H1 (cell line): Measurements from ENCODE around the gene ADAM22. TPM values are rescaled to one million over a fixed set of nuclear protein-coding genes. Genes with fewer than 3 reads are reported as not detected.

Source experiments
- CTCF ChIA-PET: fragments of 300-600 bp; sonication (Branson Sonifier 250); formaldehyde crosslinking; loops from one replicate; lab custom pipeline; 2021; ENCODE audit not compliant: partially characterized antibody; lab: Charles Lee
- POLR2A ChIA-PET: fragments of 300-600 bp; sonication (Branson Sonifier 250); formaldehyde crosslinking; loops from one replicate; lab custom pipeline; 2021; ENCODE audit warnings: inconsistent platforms; ENCODE audit not compliant: partially characterized antibody; lab: Charles Lee
- DNase-seq, 2 experiments: peaks; one replicate each; pipeline versions ENCODE4 v3.0.0 to v3.0.0-alpha.2; 2010 to 2022; ENCODE audit warnings: low spot score in 2 of 2, low read depth in 1 of 2, mixed read lengths in 1 of 2
- FAIRE-seq: peaks from 2 replicates; lab custom pipeline; 2011; peaks lifted over from hg19 to GRCh38; lab: Jason Lieb, UNC
- H2AFZ ChIP-seq: 2 replicates; pipeline ENCODE4 v1.8.1; 2012; ENCODE audit warnings: low read length, inconsistent platforms
- H2AK5ac ChIP-seq: 2 replicates; pipeline ENCODE4 v1.6.1; 2013; ENCODE audit warnings: low read depth, low read length
- H2BK120ac ChIP-seq: replicated peaks from 2 replicates; pipeline ENCODE3; 2013; ENCODE audit warnings: low read depth, low read length, inconsistent platforms
- H2BK12ac ChIP-seq: 2 replicates; pipeline ENCODE4 v1.6.1; 2013; ENCODE audit warnings: low read depth, low read length
- H2BK15ac ChIP-seq: 2 replicates; pipeline ENCODE4 v1.6.1; 2013; ENCODE audit warnings: low read length
- H2BK20ac ChIP-seq: 2 replicates; pipeline ENCODE4 v1.6.1; 2013; ENCODE audit warnings: low read length
- H2BK5ac ChIP-seq: 2 replicates; pipeline ENCODE4 v1.6.1; 2013; ENCODE audit warnings: low read depth, low read length
- H3K14ac ChIP-seq: 2 replicates; pipeline ENCODE4 v1.6.1; 2013; ENCODE audit warnings: inconsistent platforms; ENCODE audit not compliant: insufficient read length
- H3K18ac ChIP-seq: 2 replicates; pipeline ENCODE4 v1.6.1; 2013; ENCODE audit warnings: low read length; ENCODE audit errors: extremely low read depth
- H3K23ac ChIP-seq: 2 replicates; pipeline ENCODE4 v1.6.1; 2013; ENCODE audit warnings: inconsistent platforms; ENCODE audit not compliant: insufficient read length
- H3K23me2 ChIP-seq: 2 replicates; pipeline ENCODE4 v1.6.1; 2013; ENCODE audit warnings: low read depth, low read length
- H3K27ac ChIP-seq: 2 replicates; pipeline ENCODE4 v1.6.1; 2011; ENCODE audit warnings: low read depth, low read length, inconsistent platforms
- H3K27me3 ChIP-seq, 4 experiments: replicated peaks in 1 of 4; 1 replicate in 1 of 4; 2 replicates in 3 of 4; pipeline versions ENCODE4 v1.6.1 to v1.8.1; 2011 to 2013; ENCODE audit warnings: low read length in 3 of 4, mild to moderate bottlenecking in 3 of 4, inconsistent platforms in 2 of 4, mixed read lengths in 2 of 4, moderate library complexity in 1 of 4; ENCODE audit not compliant: control insufficient read depth in 3 of 4, insufficient read depth in 3 of 4; ENCODE audit errors: extremely low read depth in 1 of 4
- H3K36me3 ChIP-seq, 4 experiments: 2 replicates each; pipeline versions ENCODE4 v1.6.1 to v1.8.1; 2011 to 2013; ENCODE audit warnings: mild to moderate bottlenecking in 4 of 4, low read length in 3 of 4, moderate library complexity in 2 of 4, control low read depth in 1 of 4, inconsistent platforms in 1 of 4; ENCODE audit not compliant: insufficient read depth in 4 of 4, control insufficient read depth in 2 of 4
- H3K4ac ChIP-seq: replicated peaks from 2 replicates; pipeline ENCODE3; 2013; ENCODE audit warnings: low read length, low read depth, mixed read lengths, inconsistent platforms; ENCODE audit not compliant: insufficient read length
- H3K4me1 ChIP-seq, 4 experiments: replicated peaks in 1 of 4; 1 replicate in 1 of 4; 2 replicates in 3 of 4; pipeline versions ENCODE4 v1.6.1 to v1.8.1; 2011 to 2013; ENCODE audit warnings: low read length in 3 of 4, inconsistent platforms in 2 of 4, mixed read lengths in 1 of 4; ENCODE audit not compliant: insufficient read depth in 4 of 4, control insufficient read depth in 3 of 4
- H3K4me2 ChIP-seq, 2 experiments: 2 replicates each; pipeline versions ENCODE4 v1.6.1 to v1.8.1; 2011 to 2013; ENCODE audit warnings: low read depth in 2 of 2, low read length in 2 of 2, control low read depth in 1 of 2, inconsistent platforms in 1 of 2, mild to moderate bottlenecking in 1 of 2; ENCODE audit not compliant: insufficient read depth in 1 of 2
- H3K4me3 ChIP-seq, 4 experiments: fragments of 200-600, 300-600 bp in 1 of 4; sonication (generic), shearing (Covaris generic), sonication (Bioruptor Twin) in 1 of 4; 2 replicates each; pipeline versions ENCODE4 v1.5.1 to v1.8.1; 2011 to 2016; ENCODE audit warnings: low read length in 4 of 4, low read depth in 3 of 4, control low read depth in 2 of 4, inconsistent platforms in 2 of 4, mild to moderate bottlenecking in 2 of 4, mixed read lengths in 1 of 4, moderate library complexity in 1 of 4; ENCODE audit not compliant: insufficient read depth in 2 of 4; ENCODE audit errors: extremely low read depth in 1 of 4
- H3K56ac ChIP-seq: replicated peaks from 2 replicates; pipeline ENCODE3; 2013; ENCODE audit warnings: low read depth, mild to moderate bottlenecking, mixed read lengths, low read length, inconsistent platforms; ENCODE audit not compliant: insufficient read length
- H3K79me1 ChIP-seq: 2 replicates; pipeline ENCODE4 v1.6.1; 2013; ENCODE audit warnings: low read depth, low read length, control low read depth
- H3K79me2 ChIP-seq, 2 experiments: 2 replicates each; pipeline versions ENCODE4 v1.6.1 to v1.8.1; 2012 to 2013; ENCODE audit warnings: low read length in 2 of 2, mild to moderate bottlenecking in 2 of 2, inconsistent platforms in 1 of 2; ENCODE audit not compliant: insufficient read depth in 2 of 2, control insufficient read depth in 1 of 2
- H3K9ac ChIP-seq, 4 experiments: replicated peaks in 1 of 4; 1 replicate in 1 of 4; 2 replicates in 3 of 4; pipeline versions ENCODE4 v1.6.1 to v1.8.1; 2011 to 2013; ENCODE audit warnings: low read depth in 3 of 4, low read length in 3 of 4, control low read depth in 2 of 4, mild to moderate bottlenecking in 2 of 4, moderate library complexity in 2 of 4, inconsistent platforms in 1 of 4; ENCODE audit errors: extremely low read depth in 1 of 4
- H3K9me3 ChIP-seq, 2 experiments: 2 replicates each; pipeline versions ENCODE4 v1.6.1 to v1.8.1; 2012 to 2013; ENCODE audit warnings: mild to moderate bottlenecking in 2 of 2, moderate library complexity in 2 of 2, control low read depth in 1 of 2, inconsistent platforms in 1 of 2, low read depth in 1 of 2, low read length in 1 of 2, mixed read lengths in 1 of 2; ENCODE audit not compliant: insufficient read depth in 2 of 2
- H4K20me1 ChIP-seq, 2 experiments: replicated peaks in 1 of 2; 2 replicates each; pipeline versions ENCODE3 to v1.8.1; 2011 to 2013; ENCODE audit warnings: inconsistent platforms in 2 of 2, low read length in 2 of 2, mild to moderate bottlenecking in 1 of 2; ENCODE audit not compliant: insufficient read depth in 2 of 2, control insufficient read depth in 1 of 2
- H4K5ac ChIP-seq: 2 replicates; pipeline ENCODE4 v1.6.1; 2013; ENCODE audit warnings: low read length, low read depth, mixed read lengths, inconsistent platforms; ENCODE audit not compliant: insufficient read length
- H4K8ac ChIP-seq: 2 replicates; pipeline ENCODE4 v1.8.0; 2013; ENCODE audit warnings: mild to moderate bottlenecking, moderate library complexity, low read length, inconsistent platforms; ENCODE audit not compliant: insufficient read depth; ENCODE audit errors: extremely low read depth
- H4K91ac ChIP-seq: replicated peaks from 2 replicates; pipeline ENCODE3; 2013; ENCODE audit warnings: low read length, mixed read lengths, inconsistent platforms; ENCODE audit not compliant: insufficient read length
- EGR1 ChIP-seq: IDR thresholded peaks from 2 replicates; pipeline ENCODE4 v1.6.1; 2011; ENCODE audit warnings: low read depth, low read length, borderline replicate concordance
- POLR2A ChIP-seq, 2 experiments: IDR thresholded peaks; 1 replicate in 1 of 2; 2 replicates in 1 of 2; pipeline ENCODE4 v1.6.1; 2011; ENCODE audit warnings: low read depth in 2 of 2, low read length in 2 of 2, mild to moderate bottlenecking in 2 of 2; ENCODE audit errors: control extremely low read depth in 1 of 2
- POU5F1 ChIP-seq: IDR thresholded peaks from 2 replicates; pipeline ENCODE4 v1.6.1; 2011; ENCODE audit warnings: low read depth, mild to moderate bottlenecking, low read length, moderate library complexity
- RBBP5 ChIP-seq: IDR thresholded peaks from 2 replicates; pipeline ENCODE4 v1.7.1; 2012; ENCODE audit warnings: low read depth, mild to moderate bottlenecking, inconsistent platforms, low read length, moderate library complexity, borderline replicate concordance
- SP1 ChIP-seq: IDR thresholded peaks from 2 replicates; pipeline ENCODE4 v1.6.1; 2011; ENCODE audit warnings: low read depth, low read length
- TEAD4 ChIP-seq: IDR thresholded peaks from 2 replicates; pipeline ENCODE4 v1.6.1; 2012; ENCODE audit warnings: low read depth, low read length, inconsistent platforms, mixed read lengths
- WGBS, 2 experiments: shearing (Covaris generic) in 1 of 2; methylation state at CpG; one replicate each; pipeline versions ENCODE4 v1.1.6 to v1.1.7; 2013 to 2015; ENCODE audit warnings: low lambda C conversion rate in 2 of 2, mixed read lengths in 2 of 2, inconsistent platforms in 1 of 2, low coverage in 1 of 2, missing lambda C conversion rate in 1 of 2; ENCODE audit not compliant: insufficient replicate concordance in 2 of 2, insufficient coverage in 1 of 2, insufficient read length in 1 of 2; ENCODE audit errors: extremely low coverage in 1 of 2, missing lambda C conversion rate in 1 of 2; 5-methylcytosine and 5-hydroxymethylcytosine counted together
- polyA plus RNA-seq, 7 experiments: library from polyadenylated mRNA; depleted of rRNA in 3 of 7; stranded (reverse) in 5 of 7; unstranded in 2 of 7; fragments of >200 nt in 5 of 7; fragments of 200-250 nt in 2 of 7; gene quantifications; 1 replicate in 5 of 7; 2 replicates in 1 of 7; 4 replicates in 1 of 7; pipeline versions ENCODE4 v1.2.1 to v1.2.3, GENCODE V29; 2011 to 2013; ENCODE audit warnings: missing spikeins in 2 of 7, mixed read lengths in 2 of 7
- total RNA-seq: library from RNA; stranded (reverse); fragmentation: NEBNext Ultra II Directional; extraction: Animal tissue kit (Norgen Biotek cat#: 25700); gene quantifications from 2 replicates; pipeline ENCODE4 v1.2.1, GENCODE V29; 2021

The ADAM22 gene
- total and polyA plus RNA-seq, 2 of the 8 experiments (the other 6 are each of a cell fraction or from before 2014, with no cell fraction given): 4.6 to 21.4 TPM

- H3K23me2 ChIP-seq: no peaks in the 10 kb centered on the region
- H2BK5ac ChIP-seq: no peak overlapping the region
- H4K20me1 ChIP-seq: no peaks in the 10 kb centered on the region
- 90% methylated on average over 3 of the region's 3 CpGs; no CpG with 5 or more reads in 1 of the 2 experiments for WGBS, 2 experiments
- no peak overlapping the region for H2BK20ac ChIP-seq
- ChIA-PET POLR2A (no interaction called here), CTCF (interaction anchor here (0.9 kb wide), 1 partner anchor 20 kb away, joined by 3 read pairs; no protein-coding TSS in a partner anchor)
- no peak overlapping the region for H3K23ac ChIP-seq
- no peak overlapping the region for H3K4ac ChIP-seq
- no peaks in the 10 kb centered on the region for H3K4me1 ChIP-seq
- H2BK12ac ChIP-seq: no peak overlapping the region
- peaks cover 0 to 2% (median 0%) of the 10 kb centered on the region in 4 experiments; a peak in 1 of 8 replicates for H3K36me3 ChIP-seq
- H4K91ac ChIP-seq: no peak overlapping the region
- no peak overlapping the region for H3K4me3 ChIP-seq
- no peak for TF ChIP-seq TEAD4
- no peak for TF ChIP-seq SP1
- TF ChIP-seq RBBP5: no peak
- TF ChIP-seq POLR2A (IDR thresholded peaks at IDR 0.05; ENCODE audit: control extremely low read depth in 1 of 2, low read depth in 2 of 2, low read length in 2 of 2): no peak
- TF ChIP-seq POU5F1: no peak
- no peak for TF ChIP-seq EGR1
- no peak overlapping the region for H3K18ac ChIP-seq
- H3K27ac ChIP-seq: no peak overlapping the region
- no peak for FAIRE-seq
- H3K4me2 ChIP-seq: no peak overlapping the region
- no peak overlapping the region for H3K14ac ChIP-seq
- DNase-seq: no peak
- no peak overlapping the region for H2BK120ac ChIP-seq
- no peaks in the 10 kb centered on the region for H3K79me2 ChIP-seq
- no peak overlapping the region for H3K56ac ChIP-seq
- no peak overlapping the region for H2BK15ac ChIP-seq
- H3K79me1 ChIP-seq: no peaks in the 10 kb centered on the region
- H2AK5ac ChIP-seq: no peak overlapping the region
- no peak overlapping the region for H3K9ac ChIP-seq
- no peaks in the 10 kb centered on the region for H3K27me3 ChIP-seq
- no peak overlapping the region for H4K5ac ChIP-seq
- H2AFZ ChIP-seq: no peak overlapping the region
- H4K8ac ChIP-seq: no peak overlapping the region
- H3K9me3 ChIP-seq: peaks cover 0 to 9% of the 10 kb centered on the region in 2 experiments; a peak in 2 of 4 replicates
Observed at GRCh38 chr7:87959336-87959735, 25.3 kb downstream of the ADAM22 start.
